Measurements from ENCODE around the gene CXCR5.

GRCh38 chr11:118882491-118882890 lies 1.2 kb upstream of the CXCR5 start:
- TF ChIP-seq, protein P1, sequence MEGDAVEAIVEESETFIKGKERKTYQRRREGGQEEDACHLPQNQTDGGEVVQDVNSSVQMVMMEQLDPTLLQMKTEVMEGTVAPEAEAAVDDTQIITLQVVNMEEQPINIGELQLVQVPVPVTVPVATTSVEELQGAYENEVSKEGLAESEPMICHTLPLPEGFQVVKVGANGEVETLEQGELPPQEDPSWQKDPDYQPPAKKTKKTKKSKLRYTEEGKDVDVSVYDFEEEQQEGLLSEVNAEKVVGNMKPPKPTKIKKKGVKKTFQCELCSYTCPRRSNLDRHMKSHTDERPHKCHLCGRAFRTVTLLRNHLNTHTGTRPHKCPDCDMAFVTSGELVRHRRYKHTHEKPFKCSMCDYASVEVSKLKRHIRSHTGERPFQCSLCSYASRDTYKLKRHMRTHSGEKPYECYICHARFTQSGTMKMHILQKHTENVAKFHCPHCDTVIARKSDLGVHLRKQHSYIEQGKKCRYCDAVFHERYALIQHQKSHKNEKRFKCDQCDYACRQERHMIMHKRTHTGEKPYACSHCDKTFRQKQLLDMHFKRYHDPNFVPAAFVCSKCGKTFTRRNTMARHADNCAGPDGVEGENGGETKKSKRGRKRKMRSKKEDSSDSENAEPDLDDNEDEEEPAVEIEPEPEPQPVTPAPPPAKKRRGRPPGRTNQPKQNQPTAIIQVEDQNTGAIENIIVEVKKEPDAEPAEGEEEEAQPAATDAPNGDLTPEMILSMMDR (conservative IDR thresholded peaks at IDR 0.05 in 1 of 2, IDR thresholded peaks at IDR 0.05 in 1 of 2; ENCODE audit: extremely low read depth in 1 of 2, insufficient read depth in 1 of 2, low read depth in 1 of 2, low read length in 2 of 2), result no peak
- no peak for TF ChIP-seq EZH2 (IDR thresholded peaks at IDR 0.05; ENCODE audit: borderline replicate concordance, low read length)

All from mammary epithelial cell (primary cell).